ENCODE data around the gene BTF3. TPM values are rescaled to one million over a fixed set of nuclear protein-coding genes. Genes with fewer than 3 reads are reported as not detected.

Gene BTF3
- total and polyA plus RNA-seq, 11 donors, result 336 to 824 (median 407) TPM

GRCh38 chr5:73450672-73451223 is 47.5 kb upstream of the BTF3 start:
- intact Hi-C loops (cut with DNase I), result loop anchor here in 9 of 10 donors (2.0 to 10.0 kb wide), 5 partner anchors 218 to 368 kb away; no protein-coding TSS in a partner anchor
- 4 to 8% (median 5%) methylated on average over 26 to 27 of the region's 27 CpGs for WGBS, 4 donors
- ATAC-seq (no peak), DNase-seq (no peak)
- no peak overlapping the region for H3K27ac ChIP-seq
- H3K9me3 ChIP-seq, result no peaks in the 10 kb centered on the region
- peak overlapping the region in 1 of 12 donors; percentile 15 for H3K4me3 ChIP-seq
- TF ChIP-seq CTCF (IDR thresholded peaks at IDR 0.05), result no peak
- TF ChIP-seq POLR2A (IDR thresholded peaks at IDR 0.05), result no peak
- H3K4me1 ChIP-seq, result peaks cover 0 to 33% (median 16%) of the 10 kb centered on the region in 12 donors
- peaks cover 65 to 88% (median 74%) of the 10 kb centered on the region in 9 donors for H3K27me3 ChIP-seq
- H3K36me3 ChIP-seq, result no peaks in the 10 kb centered on the region

GRCh38 chr5:73451224-73452130 is 46.8 kb upstream of the BTF3 start:
- peak overlapping the region in 3 of 12 donors; percentile 15 to 25 (median 18) for H3K4me3 ChIP-seq
- DNase-seq, result peak; percentile 38 to 84 (median 63)

GRCh38 chr5:73452215-73452614 is 46.0 kb upstream of the BTF3 start:
- 54 to 64% (median 61%) methylated on average over 6 of the region's 6 CpGs for WGBS, 4 donors
- peaks cover 54 to 91% (median 65%) of the 10 kb centered on the region in 9 donors for H3K27me3 ChIP-seq
- intact Hi-C loops (cut with DNase I), result loop anchor here in 9 of 10 donors (2.0 to 10.0 kb wide), 5 partner anchors 220 to 370 kb away; no protein-coding TSS in a partner anchor

More at GRCh38 chr5:73451224-73452130, 46.8 kb upstream of the BTF3 start:
- Histone ChIP-seq H3K9me3 (peaks cover 0 to under 1% (median 0%) of the 10 kb centered on the region in 12 donors), H3K27ac (no peak overlapping the region), H3K4me1 (peaks cover 0 to 32% (median 15%) of the 10 kb centered on the region in 12 donors), H3K27me3 (peaks cover 58 to 88% (median 69%) of the 10 kb centered on the region in 9 donors), H3K36me3 (no peaks in the 10 kb centered on the region)
- ATAC-seq, result peak; percentile 35 to 79 (median 64)
- TF ChIP-seq CTCF (IDR thresholded peaks at IDR 0.05), result peak; percentile 64 to 87 (median 75)
- no peak for TF ChIP-seq POLR2A (IDR thresholded peaks at IDR 0.05)
- WGBS, 4 donors, result 2 to 5% (median 3%) methylated on average over 32 to 70 of the region's 70 CpGs
- intact Hi-C loops (cut with DNase I), result loop anchor here in 9 of 10 donors (2.0 to 10.0 kb wide), 5 partner anchors 219 to 369 kb away; no protein-coding TSS in a partner anchor

More at GRCh38 chr5:73452215-73452614, 46.0 kb upstream of the BTF3 start:
- peaks cover 0 to 2% (median 0%) of the 10 kb centered on the region in 12 donors for H3K9me3 ChIP-seq
- no peak for ATAC-seq
- no peak for DNase-seq
- H3K4me1 ChIP-seq, result peaks cover 0 to 26% (median 13%) of the 10 kb centered on the region in 12 donors
- H3K36me3 ChIP-seq, result no peaks in the 10 kb centered on the region
- H3K27ac ChIP-seq, result no peak overlapping the region
- TF ChIP-seq POLR2A (IDR thresholded peaks at IDR 0.05) (no peak), CTCF (IDR thresholded peaks at IDR 0.05) (no peak)
- H3K4me3 ChIP-seq, result no peak overlapping the region
